GM19239 (cell line): Measurements from ENCODE around the gene IFNA17.
"Not testable (repeated sequence)": the region's sequence is repeated elsewhere in the genome, so short reads cannot be mapped to it uniquely, and the experiment has no call there.

Experiments used
- DNase-seq: peaks from one replicate; pipeline ENCODE4 v3.0.0; 2011; ENCODE audit warnings: low spot score; ENCODE audit not compliant: insufficient read length
- FAIRE-seq: peaks from 2 replicates; lab custom pipeline; 2011; peaks lifted over from hg19 to GRCh38; lab: Jason Lieb, UNC

The IFNA17 gene

GRCh38 chr9:21228122-21228521 is at the start of gene IFNA17:
Gene IFNA17 (minus strand): TSS chr9:21228222. CDS start chr9:21228173, 49 bp downstream.
- FAIRE-seq (no peak), DNase-seq (no peak)

- FAIRE-seq (no peak), DNase-seq (no peak)
Observed at GRCh38 chr9:21268347-21268657, 40.3 kb upstream of the IFNA17 start.

- FAIRE-seq: peak; percentile 76
- no peak for DNase-seq
Observed at GRCh38 chr9:21267485-21268346, 39.7 kb upstream of the IFNA17 start.

GRCh38 chr9:21266733-21267484 is 38.9 kb upstream of the IFNA17 start:
- peak; percentile 79 for FAIRE-seq
- DNase-seq: no peak

GRCh38 chr9:21265421-21266189 is 37.6 kb upstream of the IFNA17 start:
- no peak for FAIRE-seq
- no peak for DNase-seq

- FAIRE-seq (peak; percentile 44), DNase-seq (no peak)
Observed at GRCh38 chr9:21255538-21256212, 27.7 kb upstream of the IFNA17 start.

GRCh38 chr9:21252721-21253547 is 24.9 kb upstream of the IFNA17 start:
- no peak for DNase-seq
- FAIRE-seq: peak; percentile 89

GRCh38 chr9:21251638-21252037 is 23.6 kb upstream of the IFNA17 start:
- DNase-seq (no peak), FAIRE-seq (no peak)

- FAIRE-seq: no peak
- no peak for DNase-seq
Observed at GRCh38 chr9:21251190-21251589, 23.2 kb upstream of the IFNA17 start.

- FAIRE-seq: no peak
Observed at GRCh38 chr9:21244836-21245235, 16.8 kb upstream of the IFNA17 start.

GRCh38 chr9:21239911-21240310 is 11.9 kb upstream of the IFNA17 start, which contains the start of gene IFNA14:
Gene IFNA14 (minus strand): TSS chr9:21240005. CDS start chr9:21239935, 70 bp downstream.
- DNase-seq: no peak
- FAIRE-seq: peak; percentile 33

More at GRCh38 chr9:21244836-21245235, 16.8 kb upstream of the IFNA17 start:
- DNase-seq: no peak

- FAIRE-seq, DNase-seq: not testable (repeated sequence)
Observed at GRCh38 chr9:21236360-21236714, 8.3 kb upstream of the IFNA17 start.

- DNase-seq: not testable (repeated sequence)
- peak; percentile 91 for FAIRE-seq
Observed at GRCh38 chr9:21235468-21236359, 7.7 kb upstream of the IFNA17 start.

GRCh38 chr9:21234153-21234687 is 6.2 kb upstream of the IFNA17 start:
- DNase-seq (no peak), FAIRE-seq (no peak)

- DNase-seq: no peak
- no peak for FAIRE-seq
Observed at GRCh38 chr9:21233258-21233657, 5.2 kb upstream of the IFNA17 start.

GRCh38 chr9:21217211-21217610 is 10.8 kb downstream of the IFNA17 start, which contains the start of gene IFNA16:
Gene IFNA16 (minus strand): TSS chr9:21217311. CDS start chr9:21217305, 6 bp downstream.
- FAIRE-seq, DNase-seq: not testable (repeated sequence)

- DNase-seq: not testable (repeated sequence)
- FAIRE-seq: peak; percentile 72
Observed at GRCh38 chr9:21213411-21214326, 14.4 kb downstream of the IFNA17 start.
